ENCODE results near the gene NEMP2. TPM values are rescaled to one million over a fixed set of nuclear protein-coding genes. Genes with fewer than 3 reads are reported as not detected.

Gene NEMP2
- total and polyA plus RNA-seq, 12 donors, result 0.61 to 8.4 (median 4.9) TPM

DNA sequence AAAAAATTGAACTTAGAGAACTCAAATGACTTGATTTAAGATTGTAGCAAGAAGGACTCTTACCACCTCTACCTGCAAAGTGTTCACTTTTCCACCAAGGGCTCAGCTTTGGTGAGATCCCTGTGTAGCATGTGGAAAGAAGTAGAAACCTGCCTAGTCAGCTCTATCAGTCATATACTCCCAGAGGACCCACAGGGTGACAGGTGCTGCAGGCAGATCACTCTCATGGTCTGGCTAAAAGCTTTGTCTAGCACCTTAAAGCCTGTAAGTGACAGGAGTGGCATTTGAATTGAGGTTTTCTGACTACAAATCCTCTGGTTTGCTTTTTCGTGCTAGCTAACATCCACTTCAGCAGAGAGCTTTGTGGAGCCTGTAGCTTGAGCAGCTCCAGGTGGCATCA is 18.7 kb upstream of the NEMP2 start:
- Histone ChIP-seq H3K36me3 (replicated peaks in 1 of 2) (no peaks in the 10 kb centered on the region), H3K4me1 (replicated peaks in 1 of 2) (no peaks in the 10 kb centered on the region), H3K9me3 (replicated peaks in 1 of 3) (no peaks in the 10 kb centered on the region), H3K27ac (no peak overlapping the region), H3K4me3 (no peak overlapping the region), H3K27me3 (no peaks in the 10 kb centered on the region)
- intact Hi-C loops (cut with DNase I), result no loop called here
- WGBS, 4 donors, result 86 to 100% (median 89%) methylated on average over 1 of the region's 1 CpG
- TF ChIP-seq POLR2A (IDR thresholded peaks at IDR 0.05), result no peak
- TF ChIP-seq, protein P1, sequence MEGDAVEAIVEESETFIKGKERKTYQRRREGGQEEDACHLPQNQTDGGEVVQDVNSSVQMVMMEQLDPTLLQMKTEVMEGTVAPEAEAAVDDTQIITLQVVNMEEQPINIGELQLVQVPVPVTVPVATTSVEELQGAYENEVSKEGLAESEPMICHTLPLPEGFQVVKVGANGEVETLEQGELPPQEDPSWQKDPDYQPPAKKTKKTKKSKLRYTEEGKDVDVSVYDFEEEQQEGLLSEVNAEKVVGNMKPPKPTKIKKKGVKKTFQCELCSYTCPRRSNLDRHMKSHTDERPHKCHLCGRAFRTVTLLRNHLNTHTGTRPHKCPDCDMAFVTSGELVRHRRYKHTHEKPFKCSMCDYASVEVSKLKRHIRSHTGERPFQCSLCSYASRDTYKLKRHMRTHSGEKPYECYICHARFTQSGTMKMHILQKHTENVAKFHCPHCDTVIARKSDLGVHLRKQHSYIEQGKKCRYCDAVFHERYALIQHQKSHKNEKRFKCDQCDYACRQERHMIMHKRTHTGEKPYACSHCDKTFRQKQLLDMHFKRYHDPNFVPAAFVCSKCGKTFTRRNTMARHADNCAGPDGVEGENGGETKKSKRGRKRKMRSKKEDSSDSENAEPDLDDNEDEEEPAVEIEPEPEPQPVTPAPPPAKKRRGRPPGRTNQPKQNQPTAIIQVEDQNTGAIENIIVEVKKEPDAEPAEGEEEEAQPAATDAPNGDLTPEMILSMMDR (IDR thresholded peaks at IDR 0.05), result no peak
- DNase-seq, result no peak

DNA sequence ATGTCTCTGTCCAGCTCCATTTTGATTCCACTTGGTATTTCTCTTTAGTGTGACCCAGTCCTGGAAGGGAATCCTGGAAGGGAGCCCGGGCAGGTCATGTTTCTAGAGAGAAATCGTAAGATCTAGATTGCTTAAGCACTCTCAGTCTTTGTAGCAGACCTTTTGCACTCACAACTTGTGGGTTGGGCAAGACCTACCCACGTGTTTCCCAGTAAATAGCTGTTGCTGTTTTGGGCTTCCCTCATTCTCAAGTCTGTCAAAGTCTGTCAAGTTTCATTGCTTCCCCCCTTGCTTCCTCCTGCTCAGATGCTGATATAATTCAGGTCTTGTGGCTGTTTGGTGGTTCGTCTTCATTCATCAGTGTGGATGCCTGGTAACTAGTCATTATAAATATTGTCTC is 17.4 kb upstream of the NEMP2 start:
- Histone ChIP-seq H3K4me3 (no peak overlapping the region), H3K4me1 (replicated peaks in 1 of 2) (no peaks in the 10 kb centered on the region), H3K9me3 (replicated peaks in 1 of 3) (no peaks in the 10 kb centered on the region), H3K36me3 (replicated peaks in 1 of 2) (no peaks in the 10 kb centered on the region), H3K27me3 (no peaks in the 10 kb centered on the region), H3K27ac (no peak overlapping the region)
- intact Hi-C loops (cut with DNase I), result no loop called here
- WGBS, 4 donors, result 62 to 87% (median 69%) methylated on average over 4 of the region's 4 CpGs
- TF ChIP-seq, protein P1 (IDR thresholded peaks at IDR 0.05), result no peak
- TF ChIP-seq POLR2A (IDR thresholded peaks at IDR 0.05), result no peak
- DNase-seq, result peak in 2 of 7 donors; percentile 9 to 29

- TF ChIP-seq, protein P1 (IDR thresholded peaks at IDR 0.05), result no peak
- no peak for TF ChIP-seq POLR2A (IDR thresholded peaks at IDR 0.05)
- no peak for DNase-seq
- intact Hi-C loops (cut with DNase I), result no loop called here
- H3K4me3 ChIP-seq, result no peak overlapping the region
- WGBS, 4 donors, result 90 to 97% (median 95%) methylated on average over 3 of the region's 3 CpGs
- no peaks in the 10 kb centered on the region for H3K36me3 ChIP-seq (replicated peaks in 1 of 2)
- no peaks in the 10 kb centered on the region for H3K9me3 ChIP-seq (replicated peaks in 1 of 3)
- no peaks in the 10 kb centered on the region for H3K27me3 ChIP-seq
- H3K27ac ChIP-seq, result no peak overlapping the region
- H3K4me1 ChIP-seq (replicated peaks in 1 of 2), result no peaks in the 10 kb centered on the region
These were observed 15.6 kb upstream of the NEMP2 start for GRCh38 chr2:190550137-190550536.

- H3K27me3 ChIP-seq, result no peaks in the 10 kb centered on the region
- DNase-seq, result no peak
- intact Hi-C loops (cut with DNase I), result no loop called here
- H3K4me3 ChIP-seq, result no peak overlapping the region
- no peaks in the 10 kb centered on the region for H3K9me3 ChIP-seq (replicated peaks in 1 of 3)
- no peaks in the 10 kb centered on the region for H3K4me1 ChIP-seq (replicated peaks in 1 of 2)
- H3K27ac ChIP-seq, result no peak overlapping the region
- TF ChIP-seq POLR2A (IDR thresholded peaks at IDR 0.05), result no peak
- TF ChIP-seq, protein P1 (IDR thresholded peaks at IDR 0.05), result no peak
- H3K36me3 ChIP-seq (replicated peaks in 1 of 2), result no peaks in the 10 kb centered on the region
These were observed 13.4 kb upstream of the NEMP2 start for GRCh38 chr2:190547886-190548285.

Data from adrenal gland (tissue), 12 donors.